ENCODE results near the gene SCAF1. TPM values are rescaled to one million over a fixed set of nuclear protein-coding genes. Genes with fewer than 3 reads are reported as not detected.
A peak's percentile ranks its signal among the peaks of the same experiment; 100 is the strongest.

Gene SCAF1
- total RNA-seq, 1 experiment from 2014 or later = 81.3 TPM

DNA sequence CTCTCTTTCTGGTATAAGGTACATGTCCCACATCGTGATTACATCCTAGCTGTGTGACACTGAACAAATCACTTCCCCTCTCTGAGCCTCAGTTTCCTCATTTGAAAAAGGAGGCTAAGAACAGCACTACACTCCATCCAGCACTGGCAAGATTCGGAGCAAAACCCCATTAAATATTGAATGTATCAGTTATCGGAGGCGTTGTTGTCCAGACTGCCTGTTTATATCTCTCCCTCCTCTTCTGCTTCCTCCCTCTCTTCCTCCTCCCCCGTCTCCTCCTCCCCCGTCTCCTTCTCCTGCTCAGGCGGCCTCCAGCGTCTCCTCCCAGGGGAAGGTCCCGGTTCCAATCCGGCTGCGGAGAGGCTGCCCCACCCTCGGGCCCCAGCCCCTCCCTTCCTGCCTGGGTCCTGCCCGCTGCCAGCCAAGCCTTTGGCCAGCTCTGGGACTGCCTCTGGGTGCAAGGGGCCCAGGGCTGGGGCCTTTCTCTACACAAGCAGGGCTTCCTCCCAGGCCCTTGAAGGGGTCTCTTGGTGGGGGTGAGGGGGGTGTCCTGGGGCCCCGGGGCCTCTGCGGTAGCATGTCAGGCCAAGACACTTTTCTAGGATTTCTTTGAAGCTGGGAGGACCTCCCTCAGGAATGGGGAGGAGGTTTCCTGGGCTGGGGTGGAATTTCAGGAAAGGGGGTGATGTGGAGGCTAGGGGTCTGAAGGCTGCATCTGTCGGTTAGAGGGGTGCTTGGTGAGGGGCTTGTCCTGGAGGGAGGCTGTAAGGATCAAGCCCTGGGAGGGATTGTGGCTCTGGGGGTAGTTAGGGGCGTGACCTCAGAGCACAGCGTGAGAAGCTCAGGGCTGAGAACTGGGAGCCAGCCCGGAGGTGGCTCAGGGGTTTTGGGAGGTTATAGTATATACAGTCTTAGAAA is 3.9 kb upstream of the SCAF1 start:
- Mint-ChIP-seq H3K27ac (ENCODE audit: low read depth, unreplicated experiment) (peak overlapping the region; percentile 95), H3K36me3 (ENCODE audit: insufficient read depth, unreplicated experiment) (peaks cover 32% of the 10 kb centered on the region), H3K9me3 (ENCODE audit: unreplicated experiment) (no peaks in the 10 kb centered on the region), H3K4me1 (ENCODE audit: insufficient read depth, unreplicated experiment) (peaks cover 30% of the 10 kb centered on the region), H3K4me3 (ENCODE audit: unreplicated experiment) (peak overlapping the region; percentile 84), H3K27me3 (ENCODE audit: insufficient read depth, unreplicated experiment) (no peaks in the 10 kb centered on the region)
- TF ChIP-seq, protein P1, sequence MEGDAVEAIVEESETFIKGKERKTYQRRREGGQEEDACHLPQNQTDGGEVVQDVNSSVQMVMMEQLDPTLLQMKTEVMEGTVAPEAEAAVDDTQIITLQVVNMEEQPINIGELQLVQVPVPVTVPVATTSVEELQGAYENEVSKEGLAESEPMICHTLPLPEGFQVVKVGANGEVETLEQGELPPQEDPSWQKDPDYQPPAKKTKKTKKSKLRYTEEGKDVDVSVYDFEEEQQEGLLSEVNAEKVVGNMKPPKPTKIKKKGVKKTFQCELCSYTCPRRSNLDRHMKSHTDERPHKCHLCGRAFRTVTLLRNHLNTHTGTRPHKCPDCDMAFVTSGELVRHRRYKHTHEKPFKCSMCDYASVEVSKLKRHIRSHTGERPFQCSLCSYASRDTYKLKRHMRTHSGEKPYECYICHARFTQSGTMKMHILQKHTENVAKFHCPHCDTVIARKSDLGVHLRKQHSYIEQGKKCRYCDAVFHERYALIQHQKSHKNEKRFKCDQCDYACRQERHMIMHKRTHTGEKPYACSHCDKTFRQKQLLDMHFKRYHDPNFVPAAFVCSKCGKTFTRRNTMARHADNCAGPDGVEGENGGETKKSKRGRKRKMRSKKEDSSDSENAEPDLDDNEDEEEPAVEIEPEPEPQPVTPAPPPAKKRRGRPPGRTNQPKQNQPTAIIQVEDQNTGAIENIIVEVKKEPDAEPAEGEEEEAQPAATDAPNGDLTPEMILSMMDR (IDR thresholded peaks at IDR 0.05; ENCODE audit: unreplicated experiment) = no peak
- no TSS peak for BruUV-seq (replicated peaks)
- intact Hi-C loops (cut with micrococcal nuclease) = no loop called here
- ChIA-PET CTCF (interaction anchor here (0.6 to 0.7 kb wide), 3 partner anchors 18 to 308 kb away, joined by 3 to 4 read pairs (median 3); no protein-coding TSS in a partner anchor), POLR2A (interaction anchor here (0.6 to 7.5 kb wide), 12 partner anchors 20 to 796 kb away, joined by 3 to 136 read pairs (median 4); partner anchors contain the start of genes AKT1S1, BCL2L12, IRF3 and NOSIP)
- peak; percentile 93 for DNase-seq (ENCODE audit: unreplicated experiment)

DNA sequence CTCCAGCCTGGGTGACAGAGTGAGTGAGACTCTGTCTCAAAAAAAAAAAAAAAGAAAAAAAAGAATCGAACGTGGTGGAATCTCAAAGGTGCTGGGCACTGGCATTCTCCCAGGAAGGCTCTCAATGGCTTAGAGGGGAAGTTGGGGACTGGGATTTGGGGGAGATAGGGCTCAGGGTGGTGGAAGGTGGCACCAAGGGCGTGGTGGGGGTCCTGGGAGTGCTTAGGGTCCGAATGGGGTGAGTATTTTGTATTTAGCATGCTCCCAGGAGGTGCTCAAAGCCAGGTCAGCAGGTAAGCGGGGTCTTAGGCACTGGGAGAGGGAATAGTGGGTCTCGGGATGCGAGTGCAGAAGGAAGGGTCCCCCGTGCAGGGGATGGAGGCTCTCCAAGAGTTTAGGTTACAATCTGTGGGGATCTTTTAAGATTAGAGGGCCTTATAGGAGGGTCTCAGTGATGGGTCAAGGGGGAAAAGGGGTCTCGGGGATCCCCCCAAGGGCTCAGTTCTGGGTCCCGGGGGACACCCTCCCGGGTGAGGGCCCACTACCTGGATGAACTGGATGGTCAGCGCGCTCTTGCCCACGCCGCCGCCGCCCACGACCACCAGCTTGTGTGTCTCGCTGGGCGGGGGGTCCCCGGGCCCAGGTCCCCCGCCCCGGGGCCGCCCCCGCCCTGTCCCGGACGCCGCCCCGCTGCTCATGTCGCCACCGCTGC is 2.5 kb upstream of the SCAF1 start:
- peaks cover 31% of the 10 kb centered on the region for H3K36me3 Mint-ChIP-seq (ENCODE audit: insufficient read depth, unreplicated experiment)
- no peak for DNase-seq (ENCODE audit: unreplicated experiment)
- H3K4me1 Mint-ChIP-seq (ENCODE audit: insufficient read depth, unreplicated experiment) = peaks cover 41% of the 10 kb centered on the region
- peak overlapping the region; percentile 84 for H3K4me3 Mint-ChIP-seq (ENCODE audit: unreplicated experiment)
- no TSS peak for BruUV-seq (replicated peaks)
- TF ChIP-seq, protein P1 (IDR thresholded peaks at IDR 0.05; ENCODE audit: unreplicated experiment) = no peak
- intact Hi-C loops (cut with micrococcal nuclease) = loop anchor here (1.0 to 2.0 kb wide), 4 partner anchors 37 to 143 kb away; partner anchors contain the start of genes NOSIP, PRRG2 and RPS11
- peak overlapping the region; percentile 95 for H3K27ac Mint-ChIP-seq (ENCODE audit: low read depth, unreplicated experiment)
- H3K27me3 Mint-ChIP-seq (ENCODE audit: insufficient read depth, unreplicated experiment) = no peaks in the 10 kb centered on the region
- ChIA-PET POLR2A (interaction anchor here (0.6 to 7.5 kb wide), 20 partner anchors 8 to 936 kb away, joined by 3 to 167 read pairs (median 8); partner anchors contain the start of genes AKT1S1, ALDH16A1, AP2A1 and ATF5), CTCF (interaction anchor here (0.6 to 1.2 kb wide), 6 partner anchors 32 to 70 kb away, joined by 3 to 4 read pairs (median 3); no protein-coding TSS in a partner anchor)
- no peaks in the 10 kb centered on the region for H3K9me3 Mint-ChIP-seq (ENCODE audit: unreplicated experiment)

DNA sequence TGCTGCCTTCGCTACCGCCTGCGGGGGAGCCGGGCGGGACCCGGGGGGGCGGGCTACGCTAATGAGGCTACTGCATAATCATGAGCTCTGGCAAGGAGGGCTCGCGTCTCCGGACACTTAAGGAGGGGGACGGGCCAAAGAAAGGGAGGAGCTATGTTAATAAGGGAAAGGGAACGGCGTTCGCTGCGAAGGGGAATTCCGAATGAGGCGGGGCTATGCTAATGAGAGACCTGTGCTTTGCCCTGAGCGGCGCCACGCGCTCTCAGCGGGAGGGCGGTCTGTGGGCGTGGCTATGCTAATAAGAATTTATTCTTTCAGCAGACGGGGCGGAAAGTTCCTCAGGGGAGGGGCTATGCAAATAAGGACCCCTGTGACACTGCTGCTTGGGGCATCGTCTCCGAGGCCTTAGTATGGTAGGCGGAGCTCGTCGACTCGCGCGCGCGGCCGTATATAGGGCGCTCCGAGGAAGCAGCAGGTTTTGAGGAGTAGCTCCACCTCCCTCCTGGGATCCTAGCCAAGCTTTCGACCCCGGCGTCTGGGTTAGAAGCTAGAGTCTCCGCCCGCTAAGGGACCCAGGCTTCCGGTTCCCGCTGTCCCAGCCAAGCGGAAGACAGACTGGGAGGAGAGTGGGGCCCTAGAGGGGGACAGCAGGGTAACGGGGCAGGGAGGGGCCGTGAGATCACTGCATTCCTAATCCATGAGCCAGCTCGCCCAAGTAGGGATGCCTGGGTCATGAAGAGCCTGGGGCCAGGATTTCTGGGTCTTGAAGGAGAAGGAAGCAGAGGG is 1.7 kb upstream of the SCAF1 start, which contains the start of gene RRAS:
Gene RRAS, minus strand, starts transcription at position 31 of the 786 bp plus-strand sequence. CDS start 45 bp downstream, outside the sequence.
- Mint-ChIP-seq H3K9me3 (ENCODE audit: unreplicated experiment) (no peaks in the 10 kb centered on the region), H3K36me3 (ENCODE audit: insufficient read depth, unreplicated experiment) (peaks cover 31% of the 10 kb centered on the region)

More for the DNA sequence above, 1.7 kb upstream of the SCAF1 start, which contains the start of gene RRAS:
- peak within 1 kb of the TSS; percentile 100 for H3K27ac Mint-ChIP-seq (ENCODE audit: low read depth, unreplicated experiment)
- intact Hi-C loops (cut with micrococcal nuclease) = loop anchor here (1.0 to 2.0 kb wide), 4 partner anchors 36 to 144 kb away; partner anchors contain the start of genes NOSIP, PRRG2 and RPS11
- peak within 1 kb of the TSS; percentile 84 for H3K4me3 Mint-ChIP-seq (ENCODE audit: unreplicated experiment)
- H3K27me3 Mint-ChIP-seq (ENCODE audit: insufficient read depth, unreplicated experiment) = no peaks in the 10 kb centered on the region
- TF ChIP-seq, protein P1 (IDR thresholded peaks at IDR 0.05; ENCODE audit: unreplicated experiment) = no peak
- ChIA-PET CTCF (interaction anchor here (0.6 to 1.2 kb wide), 9 partner anchors 28 to 196 kb away, joined by 3 to 5 read pairs (median 3); no protein-coding TSS in a partner anchor), POLR2A (interaction anchor here (0.6 to 7.5 kb wide), 32 partner anchors 9 to 937 kb away, joined by 3 to 167 read pairs (median 4); partner anchors contain the start of genes AKT1S1, ALDH16A1, AP2A1 and ATF5)
- peak; percentile 100 for DNase-seq (ENCODE audit: unreplicated experiment)
- BruUV-seq (replicated peaks) = no TSS peak
- peaks cover 44% of the 10 kb centered on the region for H3K4me1 Mint-ChIP-seq (ENCODE audit: insufficient read depth, unreplicated experiment)

Measured in MCF 10A (cell line).